GM18505 (cell line): ENCODE results near the gene INTS11.
"Not testable (repeated sequence)": the region's sequence is repeated elsewhere in the genome, so short reads cannot be mapped to it uniquely, and the experiment has no call there.

ENCODE experiments used
- ATAC-seq: cut with Tn5 transposase; IDR thresholded peaks from one replicate; pipeline ENCODE4 v1.9.1; 2021; ENCODE audit not compliant: unreplicated experiment
- POLR2A ChIP-seq: IDR thresholded peaks from 4 replicates; pipeline ENCODE4 v1.6.1; 2011; ENCODE audit warnings: borderline replicate concordance; ENCODE audit not compliant: insufficient read depth, insufficient read length; ENCODE audit errors: extremely low read depth

Gene INTS11

DNA sequence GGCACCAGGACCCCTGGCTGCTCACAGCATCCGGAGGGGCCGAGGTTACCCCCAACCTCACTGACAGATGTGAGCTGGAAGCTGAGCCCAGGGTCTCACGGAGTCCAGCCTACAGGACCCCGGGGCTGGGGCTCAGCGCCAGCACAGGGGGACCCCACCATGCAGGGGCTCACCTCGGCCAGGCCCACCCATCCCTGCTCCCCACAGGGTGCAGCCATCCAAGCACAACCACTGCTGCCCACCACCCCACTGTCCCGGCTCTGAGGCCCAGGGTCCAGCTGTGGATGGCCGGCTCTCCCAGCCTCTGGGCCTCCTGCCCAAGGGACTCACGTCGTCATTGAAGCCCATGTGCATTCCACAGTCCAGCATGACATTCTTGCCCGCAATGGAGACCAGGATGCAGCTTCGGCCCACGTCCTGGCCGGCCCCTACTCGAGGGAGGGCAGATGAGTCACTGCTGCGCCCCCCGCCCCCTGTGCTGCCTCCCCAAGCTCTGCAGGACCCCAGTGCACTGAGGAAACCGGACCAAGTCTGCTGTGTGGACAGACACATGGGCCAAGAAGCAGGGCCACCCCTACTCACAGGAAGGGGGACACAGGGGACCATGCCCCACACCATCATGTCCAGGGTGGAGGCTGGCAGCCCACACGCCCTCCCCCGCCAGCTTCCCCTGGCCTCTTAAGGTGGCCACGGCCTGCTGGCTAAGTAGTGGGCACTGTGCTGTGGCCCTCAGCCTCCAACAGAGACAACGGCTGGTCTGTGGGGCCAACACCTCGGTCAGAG, 3.6 kb downstream of the INTS11 start:
- TF ChIP-seq POLR2A = no peak
- ATAC-seq = no peak

DNA sequence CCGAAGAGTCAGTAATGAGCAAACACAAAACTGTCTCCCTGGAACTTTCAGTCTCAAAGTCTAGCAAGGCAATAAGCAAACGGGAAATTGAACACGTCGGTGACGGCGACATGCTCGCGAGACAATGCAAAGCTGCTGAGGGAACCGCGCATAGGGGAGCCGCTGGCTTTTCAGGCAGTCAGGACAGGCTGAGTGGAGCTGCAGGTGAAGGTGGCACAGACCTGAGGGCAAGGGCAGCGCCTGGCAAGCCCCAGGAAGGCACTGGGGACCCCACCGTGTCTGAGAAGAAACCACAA, 4.9 kb downstream of the INTS11 start:
- no peak for TF ChIP-seq POLR2A
- ATAC-seq = no peak

GRCh38 chr1:1318777-1319645, 5.4 kb downstream of the INTS11 start:
- no peak for ATAC-seq
- no peak for TF ChIP-seq POLR2A

DNA sequence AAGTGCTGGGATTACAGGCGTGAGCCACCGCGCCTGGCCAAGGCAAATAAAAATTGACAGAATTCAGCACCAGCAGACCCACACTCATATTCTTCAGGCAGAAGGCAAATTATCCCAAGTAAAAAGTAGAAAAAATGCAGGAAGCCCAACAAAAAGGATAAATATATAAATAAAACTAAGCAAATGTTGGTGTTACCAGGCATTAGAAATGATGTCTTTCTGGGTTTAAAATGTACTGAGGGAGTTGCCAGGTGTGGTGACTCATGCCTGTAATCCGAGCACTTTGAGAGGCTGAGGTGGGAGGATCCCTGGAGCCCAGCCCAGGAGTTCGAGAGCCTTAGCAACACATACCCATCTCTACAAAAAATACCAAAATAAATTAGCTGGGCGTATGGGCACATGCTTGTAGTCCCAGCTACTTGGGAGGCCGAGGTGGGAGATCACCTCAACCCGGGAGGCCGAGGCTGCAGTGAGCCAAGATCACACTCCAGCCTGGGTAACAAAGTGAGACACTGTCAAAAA, 6.3 kb downstream of the INTS11 start:
- ATAC-seq = no peak
- TF ChIP-seq POLR2A = no peak

- no peak for TF ChIP-seq POLR2A
- no peak for ATAC-seq
Measured at GRCh38 chr1:1317420-1317819, 7.0 kb downstream of the INTS11 start.

DNA sequence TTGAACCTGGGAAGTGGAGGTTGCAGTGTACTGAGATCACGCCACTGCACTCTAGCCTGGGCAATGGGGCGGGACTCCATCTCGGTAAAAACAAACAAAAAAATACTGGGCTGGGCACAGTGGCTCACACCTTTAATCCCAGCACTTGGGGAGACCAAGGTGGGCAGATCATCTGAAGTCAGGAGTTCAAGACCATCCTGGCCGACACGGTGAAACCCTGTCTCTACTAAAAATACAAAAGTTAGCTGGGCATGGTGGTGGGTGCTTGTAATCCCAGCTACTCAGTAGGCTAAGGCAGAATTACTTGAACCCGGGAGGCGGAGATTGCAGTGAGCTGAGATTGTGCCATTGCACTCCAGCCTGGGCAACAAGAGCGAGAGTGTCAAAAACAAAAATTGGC, 8.3 kb downstream of the INTS11 start:
- not testable (repeated sequence) for ATAC-seq

- no peak for ATAC-seq
- no peak for TF ChIP-seq POLR2A
Measured at GRCh38 chr1:1315435-1315954, 9.0 kb downstream of the INTS11 start.

DNA sequence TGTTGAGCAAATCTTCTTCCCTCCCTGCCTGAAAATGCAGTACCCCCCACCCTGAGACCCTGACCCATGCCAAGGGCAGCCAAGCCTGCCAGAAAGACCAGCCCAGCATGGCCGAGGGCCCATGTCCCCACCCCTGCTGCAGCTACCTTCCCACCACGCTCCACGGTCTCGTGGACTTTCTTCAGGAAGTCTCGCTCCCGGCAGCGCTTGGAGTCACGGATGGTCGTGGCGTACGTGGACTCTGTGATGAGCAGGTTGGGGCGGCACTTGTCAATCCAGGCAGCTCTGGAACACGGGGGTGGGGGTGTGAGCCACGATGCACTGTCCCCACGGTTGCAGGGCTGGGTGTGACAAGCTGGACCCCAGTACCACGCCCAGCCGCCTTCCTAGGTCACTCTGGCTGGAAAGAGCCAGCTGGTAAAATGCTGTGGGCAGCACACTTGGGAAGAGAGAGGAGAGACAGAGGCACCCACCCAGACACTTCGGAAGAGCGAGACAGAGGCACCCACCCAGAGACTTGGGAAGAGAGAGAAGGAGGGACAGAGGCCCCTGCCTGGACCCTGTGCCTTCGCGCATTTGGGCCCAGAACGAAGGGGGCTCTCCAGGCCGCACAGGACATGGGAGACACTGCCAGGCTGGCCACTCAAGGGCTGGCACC, 9.7 kb downstream of the INTS11 start:
- no peak for TF ChIP-seq POLR2A

DNA sequence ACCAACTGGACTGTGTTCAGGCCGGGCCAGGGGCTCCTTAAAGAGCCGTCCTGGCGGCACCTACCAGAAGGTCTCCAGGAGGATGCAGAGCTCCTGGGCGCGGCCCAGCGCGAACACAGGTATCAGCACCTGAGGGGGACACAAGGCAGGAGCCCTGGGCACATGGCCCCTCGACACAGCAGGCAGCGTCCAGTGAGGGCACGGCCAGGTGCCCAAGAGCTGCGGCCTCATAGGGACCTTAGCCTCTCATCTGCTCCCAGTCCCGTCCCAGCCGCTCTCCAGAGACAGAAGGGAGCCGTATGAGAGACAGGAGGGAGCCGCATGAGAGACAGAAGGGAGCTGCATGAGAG, 10.2 kb downstream of the INTS11 start:
- TF ChIP-seq POLR2A = no peak

More for the DNA sequence above, 9.7 kb downstream of the INTS11 start:
- ATAC-seq = no peak

GRCh38 chr1:1313500-1314236, 10.8 kb downstream of the INTS11 start:
- TF ChIP-seq POLR2A = no peak
- ATAC-seq = no peak

More for the DNA sequence above, 10.2 kb downstream of the INTS11 start:
- ATAC-seq = no peak

DNA sequence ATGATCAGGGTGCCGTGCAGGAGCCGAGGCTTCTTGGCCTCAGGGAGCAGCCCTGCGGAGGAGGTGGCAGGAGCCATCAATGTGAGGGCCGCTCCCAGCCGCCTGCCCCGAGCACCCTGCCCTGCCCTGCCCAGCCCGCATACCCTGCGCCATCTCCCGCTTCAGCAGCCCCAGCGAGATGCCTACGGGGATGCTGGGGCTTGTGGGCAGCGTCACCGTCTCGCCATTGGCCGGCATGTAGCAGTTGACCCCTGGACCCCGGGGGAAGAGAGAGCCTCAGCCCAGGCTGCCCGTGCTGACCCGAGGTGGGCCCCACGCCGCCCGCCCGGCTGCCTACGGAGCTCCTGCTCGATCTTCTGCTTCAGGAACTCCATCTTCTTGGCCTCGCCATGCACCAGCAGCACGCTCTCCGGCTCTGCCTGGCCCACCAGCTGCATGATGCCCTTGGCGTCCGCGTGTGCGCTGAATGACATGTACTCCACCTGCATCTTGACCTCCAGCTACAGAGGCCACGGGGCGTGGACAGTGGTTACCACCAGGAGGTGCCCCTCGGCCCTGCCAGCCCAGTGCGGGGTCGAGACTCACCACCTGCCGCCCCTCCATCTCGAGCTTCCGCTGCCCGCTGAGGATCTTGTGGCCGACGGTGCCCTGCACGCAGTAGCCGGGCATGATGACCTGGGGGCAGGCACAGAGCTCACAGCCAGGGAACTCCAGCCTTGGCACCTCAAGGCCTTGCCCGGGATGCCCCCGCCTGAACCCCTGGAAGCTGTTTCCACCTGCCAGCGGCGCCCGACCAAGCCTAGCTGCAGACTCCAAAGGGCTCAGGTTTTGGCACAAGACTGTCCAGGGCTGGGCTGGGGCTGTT, 11.8 kb downstream of the INTS11 start:
- no peak for ATAC-seq
- no peak for TF ChIP-seq POLR2A
